Esophagus squamous epithelium (tissue), 5 donors: ENCODE data around the gene TBX20. TPM values are rescaled to one million over a fixed set of nuclear protein-coding genes. Genes with fewer than 3 reads are reported as not detected.

Source experiments
- DNase-seq: peaks from one replicate; lab custom pipeline; 2025; lab: John Stamatoyannopoulos, UW
- H3K27ac ChIP-seq, 4 donors: fragments of 200-600 bp; sonication (generic); one replicate each; pipeline ENCODE4 v1.5.1; 2016 to 2019; ENCODE audit warnings: mild to moderate bottlenecking in 1 of 4
- H3K27me3 ChIP-seq, 4 donors: fragments of 200-600 bp; sonication (generic); 1 replicate in 3 of 4; 2 replicates in 1 of 4; pipeline versions ENCODE4 v1.5.1 to v1.6.0; 2017 to 2021; ENCODE audit warnings: antibody characterized with exemption in 1 of 4
- H3K36me3 ChIP-seq, 3 donors: fragments of 200-600 bp; sonication (generic); one replicate each; pipeline ENCODE4 v1.5.1; 2016 to 2019
- H3K4me1 ChIP-seq, 3 donors: fragments of 200-600 bp; sonication (generic); one replicate each; pipeline ENCODE4 v1.5.1; 2017 to 2019
- H3K4me3 ChIP-seq, 4 donors: fragments of 200-600 bp; sonication (generic); 1 replicate in 3 of 4; 2 replicates in 1 of 4; pipeline ENCODE4 v1.5.1; 2016 to 2019; ENCODE audit warnings: mild to moderate bottlenecking in 2 of 4, moderate library complexity in 1 of 4
- H3K9me3 ChIP-seq, 3 donors: fragments of 200-600 bp; sonication (generic); one replicate each; pipeline ENCODE4 v1.5.1; 2016 to 2019
- POLR2A ChIP-seq, 4 donors: fragments of 450-650 bp; IDR thresholded peaks; one replicate each; pipeline ENCODE4 v1.6.1; 2017; ENCODE audit warnings: antibody characterized with exemption in 4 of 4, mild to moderate bottlenecking in 4 of 4, moderate library complexity in 3 of 4
- WGBS, 2 donors: methylation state at CpG; one replicate each; pipeline ENCODE4 v1.1.5; 2018; 5-methylcytosine and 5-hydroxymethylcytosine counted together
- intact Hi-C: fragments of 100-400 bp; cut with DNase I; formaldehyde crosslinking; loops from one replicate; pipeline ENCODE4 v1.15.0; 2022
- total RNA-seq, 4 donors: library from RNA; depleted of rRNA; stranded (reverse); fragments of >200 nt; gene quantifications; one replicate each; pipeline ENCODE4 v1.1.0, GENCODE V29; 2016
- TF ChIP-seq, protein P1 (sequence below), 6 experiments: fragments of 450-650 bp in 4 of 6; fragments of 200-600 bp in 2 of 6; sonication (generic) in 2 of 6; IDR thresholded peaks; one replicate each; pipeline ENCODE4 v1.5.1; 2016 to 2019; ENCODE audit warnings: antibody characterized with exemption in 6 of 6, mild to moderate bottlenecking in 4 of 6, moderate library complexity in 4 of 6
- donor health status: DM: yes; HTN: yes; CAD: no.

TBX20 gene, protein sequence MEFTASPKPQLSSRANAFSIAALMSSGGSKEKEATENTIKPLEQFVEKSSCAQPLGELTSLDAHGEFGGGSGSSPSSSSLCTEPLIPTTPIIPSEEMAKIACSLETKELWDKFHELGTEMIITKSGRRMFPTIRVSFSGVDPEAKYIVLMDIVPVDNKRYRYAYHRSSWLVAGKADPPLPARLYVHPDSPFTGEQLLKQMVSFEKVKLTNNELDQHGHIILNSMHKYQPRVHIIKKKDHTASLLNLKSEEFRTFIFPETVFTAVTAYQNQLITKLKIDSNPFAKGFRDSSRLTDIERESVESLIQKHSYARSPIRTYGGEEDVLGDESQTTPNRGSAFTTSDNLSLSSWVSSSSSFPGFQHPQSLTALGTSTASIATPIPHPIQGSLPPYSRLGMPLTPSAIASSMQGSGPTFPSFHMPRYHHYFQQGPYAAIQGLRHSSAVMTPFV
- total RNA-seq: not detected

GRCh38 chr7:35253710-35254495, at the start of gene TBX20:
Gene TBX20, minus strand, starts transcription at chr7:35254100. Its CDS starts 480 bp downstream, at chr7:35253620.
- Histone ChIP-seq H3K36me3 (no peaks in the 10 kb centered on the region), H3K9me3 (peaks cover 0 to 10% (median 0%) of the 10 kb centered on the region in 3 donors), H3K4me3 (peak within 1 kb of the TSS in 3 of 4 donors; percentile 36 to 64 (median 41)), H3K4me1 (peaks cover 0 to 38% (median 8%) of the 10 kb centered on the region in 3 donors), H3K27ac (no peak within 1 kb of the TSS), H3K27me3 (peaks cover 8 to 100% (median 34%) of the 10 kb centered on the region in 4 donors)
- TF ChIP-seq, protein P1, sequence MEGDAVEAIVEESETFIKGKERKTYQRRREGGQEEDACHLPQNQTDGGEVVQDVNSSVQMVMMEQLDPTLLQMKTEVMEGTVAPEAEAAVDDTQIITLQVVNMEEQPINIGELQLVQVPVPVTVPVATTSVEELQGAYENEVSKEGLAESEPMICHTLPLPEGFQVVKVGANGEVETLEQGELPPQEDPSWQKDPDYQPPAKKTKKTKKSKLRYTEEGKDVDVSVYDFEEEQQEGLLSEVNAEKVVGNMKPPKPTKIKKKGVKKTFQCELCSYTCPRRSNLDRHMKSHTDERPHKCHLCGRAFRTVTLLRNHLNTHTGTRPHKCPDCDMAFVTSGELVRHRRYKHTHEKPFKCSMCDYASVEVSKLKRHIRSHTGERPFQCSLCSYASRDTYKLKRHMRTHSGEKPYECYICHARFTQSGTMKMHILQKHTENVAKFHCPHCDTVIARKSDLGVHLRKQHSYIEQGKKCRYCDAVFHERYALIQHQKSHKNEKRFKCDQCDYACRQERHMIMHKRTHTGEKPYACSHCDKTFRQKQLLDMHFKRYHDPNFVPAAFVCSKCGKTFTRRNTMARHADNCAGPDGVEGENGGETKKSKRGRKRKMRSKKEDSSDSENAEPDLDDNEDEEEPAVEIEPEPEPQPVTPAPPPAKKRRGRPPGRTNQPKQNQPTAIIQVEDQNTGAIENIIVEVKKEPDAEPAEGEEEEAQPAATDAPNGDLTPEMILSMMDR (IDR thresholded peaks at IDR 0.05): no peak
- TF ChIP-seq POLR2A (IDR thresholded peaks at IDR 0.05): no peak
- intact Hi-C loops: no loop called here
- DNase-seq: no peak
- 0 to 4% methylated on average over 1 to 10 of the region's 76 CpGs for WGBS, 2 donors

GRCh38 chr7:35289376-35289775, 35.5 kb upstream of the TBX20 start:
- no peak overlapping the region for H3K4me3 ChIP-seq
- TF ChIP-seq, protein P1 (IDR thresholded peaks at IDR 0.05): no peak
- no peak for TF ChIP-seq POLR2A (IDR thresholded peaks at IDR 0.05)
- H3K27me3 ChIP-seq: no peaks in the 10 kb centered on the region
- intact Hi-C loops: no loop called here
- H3K27ac ChIP-seq: no peak overlapping the region
- no peak for DNase-seq
- H3K36me3 ChIP-seq: no peaks in the 10 kb centered on the region
- no peaks in the 10 kb centered on the region for H3K4me1 ChIP-seq
- H3K9me3 ChIP-seq: no peaks in the 10 kb centered on the region
- WGBS, 2 donors: 83 to 86% methylated on average over 1 to 6 of the region's 6 CpGs

DNA sequence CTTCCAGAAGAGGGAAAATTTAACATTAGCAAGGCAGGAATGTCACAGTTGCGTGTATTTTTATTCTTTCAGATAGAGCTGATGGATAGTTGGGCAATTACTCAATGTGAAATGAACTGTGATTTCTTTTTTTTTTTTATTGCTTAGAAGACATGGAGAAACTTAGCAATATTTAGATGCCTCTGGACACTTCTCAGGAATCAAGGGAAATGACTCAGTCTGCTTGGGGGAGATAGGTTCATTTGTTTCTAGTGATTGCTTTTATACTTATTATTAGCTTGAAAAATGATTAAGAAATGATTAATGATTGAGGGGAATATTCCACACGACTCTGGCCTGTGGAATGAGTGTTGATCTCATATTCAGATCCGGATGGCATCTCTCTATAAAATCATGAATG, 33.1 kb upstream of the TBX20 start:
- H3K36me3 ChIP-seq: no peaks in the 10 kb centered on the region
- intact Hi-C loops: no loop called here
- H3K27me3 ChIP-seq: peaks cover 0 to 3% (median 0%) of the 10 kb centered on the region in 4 donors
- H3K4me3 ChIP-seq: no peak overlapping the region
- DNase-seq: no peak
- TF ChIP-seq, protein P1 (IDR thresholded peaks at IDR 0.05): no peak
- TF ChIP-seq POLR2A (IDR thresholded peaks at IDR 0.05): no peak
- H3K9me3 ChIP-seq: no peaks in the 10 kb centered on the region
- no peak overlapping the region for H3K27ac ChIP-seq
- H3K4me1 ChIP-seq: no peaks in the 10 kb centered on the region
- 58 to 68% methylated on average over 3 of the region's 3 CpGs for WGBS, 2 donors

DNA sequence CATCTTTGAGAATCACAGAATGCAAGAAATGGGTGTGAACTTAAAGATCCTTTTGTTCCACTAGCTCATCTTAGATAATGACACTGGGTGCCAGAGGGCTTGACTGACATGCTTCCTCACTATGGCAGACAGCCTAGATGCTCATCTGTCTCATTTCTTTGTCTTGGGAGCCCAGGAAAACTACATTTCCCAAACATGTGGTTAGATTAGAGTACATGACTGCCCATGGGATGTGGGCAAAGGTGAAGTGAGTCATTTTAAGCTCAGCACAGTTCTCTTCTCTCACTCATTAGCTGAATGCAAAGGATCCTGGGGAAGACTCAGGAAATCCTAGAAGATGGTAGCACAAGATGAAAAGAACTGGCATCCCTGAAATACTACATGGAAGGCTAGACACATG, 32.5 kb upstream of the TBX20 start:
- Histone ChIP-seq H3K9me3 (no peaks in the 10 kb centered on the region), H3K27me3 (peaks cover 0 to 3% (median 0%) of the 10 kb centered on the region in 4 donors), H3K4me1 (no peaks in the 10 kb centered on the region), H3K27ac (no peak overlapping the region), H3K36me3 (no peaks in the 10 kb centered on the region), H3K4me3 (no peak overlapping the region)
- intact Hi-C loops: no loop called here
- DNase-seq: no peak
- TF ChIP-seq POLR2A (IDR thresholded peaks at IDR 0.05): no peak

DNA sequence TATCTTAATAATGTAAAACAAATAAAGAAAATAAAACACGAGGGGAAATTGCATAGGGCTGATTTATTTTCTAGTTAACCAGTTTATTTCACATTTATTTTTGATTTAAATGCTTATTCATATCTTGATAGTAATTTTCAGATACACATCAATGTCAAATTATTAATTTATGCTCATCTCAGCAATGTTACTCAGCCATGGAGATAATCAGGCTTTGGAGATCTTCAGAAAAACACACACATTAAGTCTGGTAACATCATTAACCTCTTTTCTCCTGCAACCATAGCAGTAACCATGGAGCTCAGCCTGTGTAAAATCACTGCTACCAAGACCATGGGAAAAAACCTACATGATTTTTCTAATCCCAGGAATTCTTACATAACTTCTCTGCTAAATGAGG, 31.9 kb upstream of the TBX20 start:
- intact Hi-C loops: no loop called here
- H3K4me1 ChIP-seq: no peaks in the 10 kb centered on the region
- TF ChIP-seq, protein P1 (IDR thresholded peaks at IDR 0.05): no peak
- no peak for TF ChIP-seq POLR2A (IDR thresholded peaks at IDR 0.05)
- 12 to 13% methylated on average over 1 of the region's 1 CpG for WGBS, 2 donors
- DNase-seq: no peak
- no peak overlapping the region for H3K4me3 ChIP-seq
- H3K27ac ChIP-seq: no peak overlapping the region
- H3K27me3 ChIP-seq: peaks cover 0 to 3% (median 0%) of the 10 kb centered on the region in 4 donors
- no peaks in the 10 kb centered on the region for H3K9me3 ChIP-seq
- no peaks in the 10 kb centered on the region for H3K36me3 ChIP-seq
